OCI-M1 (cell line): Measurements from ENCODE around the gene SYT15.
A peak's percentile ranks its signal among the peaks of the same experiment; 100 is the strongest.
"Not testable (repeated sequence)": the region's sequence is repeated elsewhere in the genome, so short reads cannot be mapped to it uniquely, and the experiment has no call there.

Source experiments
- DNase-seq: peaks from one replicate; lab custom pipeline; 2025; lab: John Stamatoyannopoulos, UW

SYT15 gene

DNA sequence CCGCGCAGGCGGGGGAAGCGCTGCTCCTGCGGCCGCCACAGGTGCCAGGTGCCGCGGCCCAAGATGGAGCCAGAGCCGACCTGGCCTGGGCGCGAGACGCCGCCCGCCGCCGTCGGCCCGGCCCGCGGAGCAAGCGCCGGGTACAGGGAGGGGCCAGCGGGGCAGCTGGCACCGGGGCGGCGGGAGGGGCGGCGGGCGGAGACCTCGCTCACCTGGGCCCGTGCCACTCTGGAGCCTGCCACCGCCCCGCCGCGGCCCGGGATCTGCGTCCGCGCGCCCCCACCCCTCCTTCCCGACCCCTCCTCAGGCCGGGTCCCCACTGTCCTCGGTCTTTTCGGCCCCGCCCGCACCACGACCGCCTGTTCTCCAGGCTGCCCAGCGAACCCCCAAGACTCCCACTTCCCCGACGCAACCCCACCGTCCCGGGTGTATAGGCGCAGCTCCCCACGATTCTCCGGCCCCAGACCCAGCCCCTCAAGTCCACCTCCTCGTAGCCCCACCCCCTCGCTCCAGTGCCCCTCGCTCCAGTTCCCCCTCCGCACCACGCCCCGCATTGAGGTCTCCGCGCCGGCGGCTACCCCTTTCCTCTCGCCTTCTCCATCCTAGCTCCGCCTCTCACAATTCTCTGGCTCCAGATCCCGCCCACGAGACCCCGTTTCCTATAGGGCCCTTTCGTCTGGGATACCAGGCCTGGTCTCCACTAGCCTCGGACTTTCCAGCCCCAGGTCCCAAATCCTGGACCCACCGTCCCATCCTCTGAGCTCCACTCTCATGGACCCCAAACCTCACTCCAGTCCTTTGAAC is 22.2 kb upstream of the SYT15 start, which contains the start of gene GPRIN2:
Gene GPRIN2, minus strand, starts transcription at position 144 of the 804 bp plus-strand sequence. CDS start 5,922 bp downstream, outside the sequence.
- DNase-seq = no peak

DNA sequence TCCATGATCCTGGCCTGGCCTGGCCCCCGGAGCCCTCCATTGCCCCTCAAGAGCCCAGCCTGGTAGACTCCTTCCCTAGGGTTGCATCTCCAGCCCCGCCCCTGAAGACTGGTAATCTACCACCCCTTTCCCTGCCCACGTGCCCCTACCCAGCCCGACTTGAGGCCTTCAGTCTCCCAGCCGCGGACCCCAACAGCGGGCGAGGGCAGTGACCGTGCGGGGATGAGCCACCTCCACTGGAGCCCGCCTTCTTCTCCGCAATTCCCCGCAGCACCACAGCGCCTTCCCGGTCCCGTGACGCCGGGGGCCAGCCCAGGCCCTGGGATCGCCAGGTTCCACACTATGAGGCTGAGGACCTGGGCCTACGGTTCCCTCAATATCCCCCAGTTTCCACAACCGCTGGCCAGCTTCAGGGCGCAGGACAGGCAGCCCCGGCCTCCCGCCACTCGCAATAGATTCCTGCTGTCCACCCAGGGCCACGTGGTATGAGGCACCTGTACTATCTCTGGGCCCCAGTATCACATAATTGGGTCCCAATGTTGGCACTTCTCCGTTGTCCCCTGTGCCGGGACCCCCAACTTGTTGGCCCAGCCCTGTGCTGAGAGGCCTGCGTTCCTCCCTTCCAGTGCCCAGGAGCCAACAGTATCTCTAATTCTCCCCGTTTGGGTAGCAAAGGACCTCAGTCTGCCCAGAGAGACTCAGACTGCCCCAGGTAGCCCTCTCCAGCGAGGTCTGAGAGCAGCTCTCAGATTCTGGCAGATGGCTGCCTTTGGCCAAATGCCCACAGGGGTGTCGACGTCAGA is 21.4 kb upstream of the SYT15 start:
- DNase-seq = no peak

DNA sequence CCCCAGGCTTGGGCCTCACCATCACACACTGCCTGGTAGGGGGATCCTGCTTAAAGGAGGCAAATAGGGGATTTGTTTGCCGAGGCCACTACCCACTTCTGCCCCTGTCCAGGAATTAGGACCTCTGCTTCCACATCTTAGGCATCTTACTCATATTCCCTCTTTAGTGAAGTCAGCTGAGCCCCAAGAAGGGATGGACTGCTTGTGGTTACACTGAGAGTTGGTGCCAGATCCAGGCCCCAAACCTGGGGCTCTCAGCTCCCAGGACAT is 20.9 kb upstream of the SYT15 start:
- DNase-seq = no peak

DNA sequence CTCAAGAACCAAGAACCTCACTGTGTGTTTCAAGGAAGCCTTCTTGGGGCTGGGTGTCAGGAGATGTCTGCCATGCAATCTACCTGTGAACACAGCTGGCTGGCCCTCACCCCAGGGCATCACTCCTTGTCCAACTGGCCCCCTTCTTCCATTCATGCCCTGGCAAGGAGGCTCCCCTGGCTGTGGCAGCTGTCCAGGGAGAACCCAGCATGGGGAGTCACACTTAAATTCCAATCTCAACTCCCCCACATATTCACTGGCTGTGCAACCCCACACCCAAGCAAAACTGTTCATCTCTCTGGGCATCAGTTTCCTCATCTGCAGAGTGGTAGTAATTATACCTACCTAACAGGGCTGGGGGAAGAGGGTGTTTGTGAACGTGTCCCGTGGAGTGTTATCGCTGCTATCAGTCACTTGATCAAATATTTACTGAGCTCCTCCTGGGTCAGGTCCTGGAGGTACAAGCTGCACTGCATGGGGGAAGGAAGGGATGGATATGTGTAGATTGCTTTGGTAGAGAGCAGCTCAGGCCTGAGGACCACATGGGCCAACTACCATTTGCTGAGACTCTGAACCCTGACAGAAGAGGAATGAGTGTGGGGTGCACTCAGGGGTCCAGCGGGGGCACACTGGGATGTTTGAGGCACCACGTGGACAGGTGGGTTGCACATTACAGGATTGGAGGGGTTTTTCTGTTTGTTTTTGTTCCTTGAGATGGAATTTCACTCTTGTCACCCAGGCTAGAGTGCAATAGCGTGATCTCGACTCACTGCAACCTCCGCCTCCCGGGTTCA is 20.3 kb upstream of the SYT15 start:
- DNase-seq = no peak

DNA sequence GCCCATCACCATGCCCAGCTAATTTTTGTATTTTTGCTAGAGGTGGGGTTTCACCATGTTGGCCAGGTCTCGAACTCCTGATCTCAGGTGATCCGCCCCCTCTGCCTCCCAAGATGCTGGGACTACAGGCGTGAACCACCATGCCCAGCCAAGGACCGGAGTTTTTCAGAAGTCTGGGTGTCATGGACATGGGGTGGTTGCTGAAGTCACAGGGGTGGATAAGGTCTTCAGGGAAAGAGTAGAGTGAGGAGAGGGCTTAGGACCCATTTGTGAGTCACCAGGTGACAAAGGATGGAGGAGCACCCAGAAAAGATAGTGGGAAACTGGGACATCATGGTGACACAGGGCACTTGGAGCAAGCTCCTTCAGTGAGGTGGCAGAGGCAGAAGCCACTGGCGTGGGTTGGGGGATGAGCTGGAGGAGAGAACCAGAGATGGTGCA is 19.7 kb upstream of the SYT15 start:
- no peak for DNase-seq

DNA sequence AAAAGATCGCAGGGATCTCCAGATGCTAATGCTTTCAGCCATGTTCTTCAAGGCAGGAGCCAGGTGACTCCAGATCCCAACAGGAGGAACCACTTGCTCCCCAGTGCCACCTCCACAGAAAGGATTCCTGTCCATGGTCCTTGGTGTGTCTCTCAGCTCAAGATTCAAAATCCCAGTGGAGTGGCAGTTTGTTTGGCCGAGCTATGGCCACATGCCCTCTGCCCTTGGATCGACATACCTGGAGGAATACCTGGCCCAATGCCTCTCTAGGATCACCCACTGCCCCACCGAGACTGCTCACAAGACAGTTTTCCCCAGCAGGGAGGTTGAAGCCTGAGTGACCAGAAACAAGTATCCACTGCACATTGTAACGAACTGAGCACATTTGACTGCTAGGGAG is 18.5 kb upstream of the SYT15 start:
- no peak for DNase-seq

DNA sequence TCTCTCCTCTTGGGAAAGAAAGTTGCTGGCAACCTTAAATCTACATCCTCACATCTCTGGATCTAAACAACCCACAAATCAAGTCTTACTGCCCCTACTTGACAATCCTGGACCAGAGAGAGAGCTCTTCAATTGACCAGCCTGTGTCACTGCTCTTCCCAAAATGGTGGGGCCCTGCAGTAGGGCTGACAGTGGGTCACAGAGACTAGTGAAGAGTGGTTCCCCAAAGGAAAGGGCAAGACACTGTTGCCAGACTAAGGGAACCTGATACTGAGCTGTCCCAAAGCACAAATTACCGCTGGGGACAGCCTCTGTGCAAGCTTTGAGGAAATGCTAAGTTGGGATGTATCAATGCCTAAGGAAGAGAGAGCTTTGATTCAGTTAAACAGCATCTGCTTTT is 18.0 kb upstream of the SYT15 start:
- no peak for DNase-seq

DNA sequence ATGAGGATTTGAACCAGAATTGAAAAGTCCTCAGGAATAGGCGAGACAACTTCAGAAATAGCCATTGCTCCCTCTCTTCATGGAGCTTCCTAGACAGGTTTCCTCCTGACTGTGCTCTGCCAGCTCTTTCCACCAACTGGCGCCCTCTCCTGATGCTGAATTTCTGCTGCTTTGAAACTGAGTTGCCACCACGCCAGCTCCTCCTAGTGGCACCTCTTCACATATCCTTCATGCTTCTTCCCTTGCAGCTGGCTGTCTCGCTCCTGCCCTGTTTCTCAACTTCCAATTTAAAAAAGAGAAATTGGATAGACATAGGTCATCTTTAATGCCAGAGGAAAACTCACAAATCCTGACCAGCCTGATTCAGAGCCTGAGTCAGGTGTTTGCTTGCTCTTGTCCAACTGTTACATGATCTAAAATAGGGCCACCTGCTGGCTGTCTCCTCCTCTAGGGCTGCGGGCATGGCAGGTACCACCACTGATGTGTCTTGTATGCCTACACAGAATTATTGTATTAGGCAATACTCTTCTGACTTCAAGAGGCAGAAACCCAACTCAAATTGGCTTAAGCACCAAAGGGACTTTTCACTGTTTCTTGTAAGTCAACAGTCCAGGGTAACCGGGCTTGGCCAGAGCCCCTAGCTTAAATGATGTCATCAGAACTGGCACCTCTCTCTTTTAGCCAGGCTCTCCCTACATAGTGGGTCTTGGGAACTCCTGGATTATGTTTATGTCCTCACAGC is 13.2 kb upstream of the SYT15 start:
- DNase-seq = peak; percentile 91

DNA sequence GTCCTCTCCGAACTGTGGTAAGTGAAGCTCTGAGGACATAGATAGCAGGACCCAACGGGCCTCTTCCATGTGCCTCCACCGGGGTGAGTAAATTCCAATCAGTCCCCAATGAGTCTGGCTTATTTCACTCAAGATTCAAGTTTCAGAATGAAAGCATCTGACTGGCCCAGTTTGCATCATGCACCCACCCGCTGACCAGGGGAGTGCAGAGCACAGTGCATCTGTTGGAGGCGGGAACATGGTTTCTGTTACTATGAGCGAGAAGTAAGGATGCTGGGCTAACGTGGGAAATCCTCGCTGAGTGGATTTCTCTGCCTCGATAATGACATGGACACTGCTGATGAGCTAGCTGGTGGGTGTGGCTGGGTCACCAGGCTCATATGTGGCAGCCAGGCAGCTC is 11.8 kb upstream of the SYT15 start:
- not testable (repeated sequence) for DNase-seq

DNA sequence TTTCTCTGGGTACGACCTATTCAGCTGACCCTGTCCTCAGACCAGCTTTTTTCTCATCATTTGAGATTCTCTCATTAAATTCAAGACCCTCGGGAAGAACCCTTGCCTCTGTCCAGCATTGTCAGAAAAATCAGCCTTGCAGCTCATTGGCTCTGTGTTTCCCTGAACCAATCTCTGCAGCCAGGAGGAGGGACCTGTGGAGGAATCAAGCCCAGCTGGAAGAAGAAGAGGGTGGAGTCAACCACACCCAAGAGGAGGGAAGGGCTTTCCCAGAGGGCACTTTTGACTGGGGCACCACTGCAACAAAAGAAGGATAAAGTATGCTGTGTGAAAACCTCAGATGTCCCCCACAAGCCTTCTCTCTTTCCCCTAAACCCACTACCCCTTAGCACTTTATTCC is 8.3 kb upstream of the SYT15 start:
- DNase-seq = not testable (repeated sequence)

DNA sequence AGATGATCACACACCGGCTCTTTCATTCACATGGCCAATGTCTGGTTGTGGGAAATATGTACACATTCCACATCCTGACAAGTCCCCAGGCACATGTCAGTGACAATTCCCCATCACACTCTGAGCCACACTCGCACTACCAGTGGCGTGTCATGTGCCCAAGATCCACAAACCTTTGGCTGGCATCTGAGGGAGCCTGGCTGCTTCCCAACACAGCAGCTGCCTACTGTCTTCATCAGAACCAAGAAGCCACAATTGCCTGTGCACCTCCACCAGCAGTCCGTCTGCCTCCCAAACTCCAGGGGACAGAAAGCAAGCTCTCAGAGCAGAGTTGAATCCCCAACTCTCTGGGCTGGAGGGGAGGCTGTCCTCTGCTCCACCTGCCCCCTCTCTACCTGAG is 6.2 kb upstream of the SYT15 start:
- not testable (repeated sequence) for DNase-seq

DNA sequence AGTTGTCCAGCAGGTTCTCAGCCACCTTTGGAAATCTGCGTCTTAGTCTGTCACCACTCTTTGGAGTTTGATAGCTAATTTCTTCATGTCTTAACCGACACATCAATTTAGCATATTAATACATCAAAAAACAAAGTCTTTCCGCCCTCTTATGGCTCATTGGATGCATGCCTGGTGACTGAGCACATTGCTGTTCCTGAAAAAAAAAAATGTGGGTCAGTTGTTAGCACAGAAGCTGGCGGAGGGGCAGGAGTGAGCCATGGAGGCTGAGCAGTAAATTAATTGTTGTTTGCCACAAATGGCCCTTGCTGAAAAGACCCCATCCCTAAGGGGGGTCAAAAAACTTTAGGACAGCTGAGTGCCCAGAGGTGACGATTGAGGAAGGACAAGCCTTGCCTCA is 5.6 kb upstream of the SYT15 start:
- peak; percentile 38 for DNase-seq

DNA sequence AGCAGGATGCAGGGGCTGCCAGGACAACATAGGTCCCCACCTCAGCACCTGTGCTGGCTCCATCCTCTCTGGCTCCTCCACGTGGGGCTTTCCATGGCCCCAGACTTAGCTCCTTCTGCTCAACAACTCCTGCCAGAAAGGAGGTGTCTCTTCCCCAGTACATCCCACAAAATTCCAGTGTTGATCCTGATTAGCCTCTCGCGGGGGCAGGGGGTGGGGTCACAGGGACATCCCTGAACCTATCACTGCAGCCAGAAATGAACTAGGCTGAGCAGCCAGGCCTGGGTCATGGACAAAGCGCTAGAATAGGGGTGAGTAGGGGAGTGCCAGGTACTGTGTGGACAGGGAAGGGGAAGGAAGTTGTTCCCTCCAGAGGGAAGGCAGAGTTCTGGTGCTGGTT is 5.0 kb upstream of the SYT15 start:
- not testable (repeated sequence) for DNase-seq

DNA sequence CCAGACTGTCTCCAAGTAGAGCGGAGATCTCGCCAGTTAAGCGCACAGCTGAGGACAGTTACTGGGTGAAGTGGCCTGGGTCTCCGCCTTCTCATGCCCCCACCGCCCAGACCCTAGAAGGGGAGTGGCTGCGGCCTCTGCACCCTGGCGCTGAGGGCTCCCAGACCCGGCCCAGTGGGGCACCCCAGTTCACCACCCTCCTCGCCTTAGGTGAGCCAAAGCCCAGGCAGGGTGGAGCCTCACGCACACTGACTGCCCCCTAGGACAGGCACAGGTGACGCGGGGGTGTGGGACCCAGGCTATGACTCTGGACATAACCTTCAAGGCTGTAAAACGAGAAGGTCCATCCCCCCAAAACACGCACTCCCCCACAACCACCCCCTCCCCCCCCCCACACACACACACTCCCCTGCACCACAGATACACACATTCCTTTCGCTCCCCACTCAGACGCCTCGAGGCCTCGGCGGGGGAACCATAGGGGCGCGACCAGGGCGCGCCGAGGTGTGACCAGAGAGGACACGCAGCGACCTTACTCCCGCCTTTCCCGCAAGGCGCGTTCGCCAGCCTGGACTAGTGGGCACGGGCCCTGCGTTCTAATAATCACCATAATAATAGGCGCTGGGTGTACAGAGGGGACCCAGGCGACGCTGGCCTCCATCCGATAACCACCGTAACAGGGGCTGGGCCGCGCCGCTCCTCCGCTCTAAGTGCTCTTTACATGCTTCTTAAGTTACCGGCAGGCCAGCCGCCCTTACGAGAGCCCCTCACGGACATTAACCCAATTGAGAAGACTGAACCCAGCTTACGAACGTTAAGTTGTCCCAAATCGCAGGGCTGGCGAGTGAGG is 1.1 kb upstream of the SYT15 start:
- DNase-seq = not testable (repeated sequence)

DNA sequence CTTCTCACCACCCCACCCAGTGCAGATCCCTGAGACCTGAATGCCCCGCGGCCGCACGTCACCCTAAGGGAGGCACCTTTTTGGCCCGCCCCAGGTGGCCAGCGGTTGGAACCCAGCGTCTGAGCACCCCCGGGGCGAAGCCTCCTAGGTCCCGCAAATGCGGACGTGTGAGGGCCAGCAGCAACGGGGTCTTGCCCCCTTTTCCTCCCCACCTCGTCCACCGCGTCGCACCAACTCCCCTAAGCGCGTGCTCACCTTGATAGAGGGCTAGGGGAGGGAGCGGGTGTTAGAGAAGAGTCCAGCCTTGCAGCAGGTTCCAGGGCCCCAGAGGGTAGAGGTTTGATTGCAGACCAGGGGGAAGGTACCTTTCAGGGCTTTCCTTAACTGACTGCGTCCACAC is 450 bp downstream of the SYT15 start:
- DNase-seq = not testable (repeated sequence)

DNA sequence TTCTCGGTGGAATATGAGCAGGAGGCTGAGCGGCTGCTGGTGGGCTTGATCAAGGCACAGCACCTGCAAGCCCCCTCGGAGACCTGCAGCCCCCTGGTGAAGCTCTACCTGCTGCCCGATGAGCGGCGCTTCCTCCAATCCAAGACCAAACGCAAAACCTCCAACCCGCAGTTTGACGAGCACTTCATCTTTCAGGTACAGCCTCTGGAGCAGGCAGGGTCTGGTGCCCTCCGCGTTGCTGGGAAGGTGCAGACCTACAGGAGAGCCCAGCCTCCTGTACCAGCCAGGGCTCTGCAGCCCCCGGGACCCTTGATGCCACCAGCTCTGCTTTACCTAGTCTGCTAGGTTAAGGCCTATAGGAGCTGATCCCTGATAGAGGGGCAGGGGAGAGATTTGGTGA is 3.1 kb downstream of the SYT15 start:
- not testable (repeated sequence) for DNase-seq

DNA sequence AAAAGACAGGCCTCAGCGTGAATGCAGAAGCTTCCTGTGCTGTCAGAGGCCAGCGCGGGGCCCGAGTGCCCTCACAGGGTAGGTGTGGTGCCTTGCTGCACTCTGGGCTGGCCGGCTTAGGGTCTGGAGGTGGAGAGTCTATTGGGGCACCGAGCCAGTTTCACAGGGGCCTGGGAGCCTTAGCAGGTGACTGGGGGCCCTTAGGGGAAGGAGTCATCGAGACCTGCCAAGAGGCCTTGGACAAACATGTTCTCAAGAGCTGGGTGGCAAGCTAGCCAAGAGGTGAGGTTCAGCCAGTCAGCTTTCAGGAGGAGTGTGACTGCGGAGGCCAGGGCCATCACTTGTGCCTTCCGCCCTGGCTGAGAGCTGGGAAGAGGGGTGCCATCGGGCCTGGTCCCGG is 3.6 kb downstream of the SYT15 start:
- DNase-seq = not testable (repeated sequence)

DNA sequence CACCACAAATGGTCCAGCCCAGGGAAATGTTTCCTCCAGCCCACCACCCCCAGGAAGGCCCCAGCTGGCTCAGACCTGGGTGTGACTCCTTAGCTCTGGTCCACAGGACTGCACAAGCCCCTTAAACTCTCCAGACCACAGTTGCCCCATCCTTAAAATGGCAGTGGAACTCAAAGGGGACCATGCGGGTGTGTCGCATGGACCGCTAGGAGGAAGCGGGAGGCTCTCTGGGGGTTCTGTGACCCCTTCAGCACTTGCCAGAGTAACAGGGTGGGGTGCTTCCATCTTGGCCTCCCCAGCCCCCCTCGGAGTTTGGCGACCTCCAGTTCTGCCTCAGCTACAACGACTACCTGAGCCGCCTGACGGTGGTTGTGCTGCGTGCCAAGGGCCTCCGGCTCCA is 5.3 kb downstream of the SYT15 start:
- not testable (repeated sequence) for DNase-seq

DNA sequence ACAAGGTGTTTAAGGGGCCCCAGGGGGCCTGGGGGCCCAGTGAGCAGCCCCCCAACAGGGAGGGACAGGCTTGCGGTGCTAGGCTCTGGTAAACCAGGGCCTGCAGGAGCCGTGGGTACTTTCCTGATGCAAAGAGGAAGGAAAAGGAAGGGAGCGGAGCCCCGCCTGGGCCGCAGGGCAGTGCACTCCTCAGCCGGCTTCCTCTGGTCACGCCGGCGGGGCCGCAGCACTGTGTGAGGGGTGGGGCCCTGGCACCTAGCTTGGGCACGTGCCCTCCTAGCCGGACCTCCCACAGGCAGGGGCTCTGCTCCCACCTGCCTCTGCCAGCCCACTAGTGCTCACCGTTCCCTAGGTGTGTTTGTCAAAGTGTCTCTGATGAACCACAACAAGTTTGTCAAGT is 6.3 kb downstream of the SYT15 start:
- not testable (repeated sequence) for DNase-seq

DNA sequence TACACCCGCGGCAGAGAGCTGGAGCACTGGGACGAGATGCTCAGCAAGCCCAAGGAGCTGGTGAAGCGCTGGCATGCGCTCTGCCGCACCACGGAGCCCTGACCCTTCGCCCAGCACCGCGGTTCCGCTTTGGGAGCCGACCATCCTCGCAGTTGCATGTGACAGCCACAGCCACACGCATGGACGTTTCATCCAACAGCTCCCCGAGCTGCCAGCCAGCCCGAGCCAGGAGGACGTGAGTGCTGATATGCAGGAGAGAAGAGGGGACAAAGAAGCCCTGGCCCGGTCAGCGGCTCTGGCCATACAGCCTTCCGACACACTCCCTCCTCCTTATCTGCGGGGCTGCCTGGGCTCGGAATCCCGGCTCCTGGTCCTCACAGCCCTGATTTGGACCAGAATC is 8.6 kb downstream of the SYT15 start:
- not testable (repeated sequence) for DNase-seq

DNA sequence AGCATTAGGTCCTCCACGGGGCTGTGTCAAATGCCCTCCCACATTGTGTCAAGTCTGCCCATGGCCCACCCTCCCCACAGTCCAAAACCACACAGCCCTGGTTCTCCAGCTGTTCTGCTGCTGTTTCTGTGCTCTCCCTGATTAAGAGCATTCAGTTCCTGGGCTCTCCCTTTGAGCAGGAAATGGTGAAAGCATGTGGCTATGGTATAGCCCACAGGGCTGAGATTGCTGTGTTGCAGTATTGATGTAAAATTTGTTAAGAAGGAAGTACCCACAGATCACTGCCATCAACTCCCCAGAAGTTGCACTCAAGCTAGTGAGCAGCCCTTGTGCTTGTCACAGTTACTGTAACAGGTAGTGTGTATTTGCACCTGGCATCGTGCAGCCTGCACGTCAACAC is 9.3 kb downstream of the SYT15 start:
- DNase-seq = not testable (repeated sequence)
